KMS-11 (cell line): ENCODE measurements around the gene PATJ.
"Not testable (repeated sequence)": the region's sequence is repeated elsewhere in the genome, so short reads cannot be mapped to it uniquely, and the experiment has no call there.

Source experiments
- H2AFZ ChIP-seq: fragments of 200-600 bp; sonication (generic); 2 replicates; pipeline ENCODE4 v1.6.1; 2016; ENCODE audit warnings: antibody characterized with exemption, mixed run types, low read depth
- H3K27ac ChIP-seq: fragments of 200-600 bp; sonication (generic); 2 replicates; pipeline ENCODE4 v1.6.1; 2016; ENCODE audit warnings: mild to moderate bottlenecking, mixed run types
- H3K27me3 ChIP-seq: fragments of 200-600 bp; sonication (generic); 2 replicates; pipeline ENCODE4 v1.6.1; 2017; ENCODE audit warnings: mild to moderate bottlenecking, low read depth, mixed run types, moderate library complexity; ENCODE audit not compliant: insufficient read depth
- H3K36me3 ChIP-seq: fragments of 200-600 bp; sonication (generic); 2 replicates; pipeline ENCODE4 v1.6.1; 2017; ENCODE audit warnings: mild to moderate bottlenecking, mixed run types; ENCODE audit not compliant: insufficient read depth
- H3K4me1 ChIP-seq: fragments of 200-600 bp; sonication (generic); 2 replicates; pipeline ENCODE4 v1.6.1; 2016; ENCODE audit warnings: mild to moderate bottlenecking, low read depth, mixed run types; ENCODE audit not compliant: poor library complexity, severe bottlenecking
- H3K4me2 ChIP-seq: fragments of 200-600 bp; sonication (generic); 2 replicates; pipeline ENCODE4 v1.7.0; 2016; ENCODE audit warnings: mild to moderate bottlenecking, mixed run types
- H3K4me3 ChIP-seq: fragments of 200-600 bp; sonication (generic); IDR thresholded peaks from 2 replicates; pipeline ENCODE4 v1.6.1; 2017; ENCODE audit warnings: low read depth, low read length, mixed read lengths; ENCODE audit not compliant: insufficient read depth
- H3K79me2 ChIP-seq: fragments of 200-600 bp; sonication (generic); 2 replicates; pipeline ENCODE4 v1.6.1; 2016; ENCODE audit warnings: low read depth, mixed run types; ENCODE audit not compliant: insufficient read depth
- H3K9ac ChIP-seq: fragments of 200-600 bp; sonication (generic); 2 replicates; pipeline ENCODE4 v1.6.1; 2016; ENCODE audit warnings: mild to moderate bottlenecking, mixed run types
- H4K20me1 ChIP-seq: fragments of 200-600 bp; sonication (generic); 2 replicates; pipeline ENCODE4 v1.6.1; 2016; ENCODE audit warnings: mild to moderate bottlenecking, mixed run types; ENCODE audit not compliant: insufficient read depth
- CTCF ChIP-seq: fragments of 200-600 bp; sonication (generic); conservative IDR thresholded peaks from 2 replicates; pipeline ENCODE4 v1.6.1; 2017; ENCODE audit warnings: low read depth, mild to moderate bottlenecking, antibody characterized with exemption, low read length, moderate library complexity, mixed read lengths

PATJ gene

DNA sequence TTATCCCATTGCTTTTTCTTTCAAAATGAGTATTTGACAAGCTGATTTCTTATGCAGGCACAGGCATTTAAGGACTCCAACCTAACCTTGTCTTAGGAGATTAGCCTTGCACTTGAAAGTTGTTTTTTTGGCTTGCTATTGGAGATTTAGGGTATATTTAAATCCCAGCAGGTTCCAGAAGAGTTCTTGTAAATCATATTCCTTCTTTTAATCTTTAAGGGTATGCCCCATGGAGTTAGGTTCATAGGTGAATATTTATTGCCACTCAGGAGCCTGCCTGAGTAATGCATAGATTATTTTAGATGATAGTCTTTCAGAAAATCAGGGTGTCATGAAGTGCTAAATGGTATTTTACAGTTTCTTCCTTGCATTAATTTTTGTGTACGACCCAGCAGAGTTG is 146.5 kb downstream of the PATJ start:
- Histone ChIP-seq H4K20me1 (no peaks in the 10 kb centered on the region), H2AFZ (no peak overlapping the region), H3K27me3 (no peaks in the 10 kb centered on the region), H3K9ac (no peak overlapping the region), H3K4me2 (no peak overlapping the region), H3K36me3 (no peaks in the 10 kb centered on the region), H3K4me3 (no peak overlapping the region), H3K27ac (no peak overlapping the region), H3K4me1 (no peaks in the 10 kb centered on the region), H3K79me2 (no peaks in the 10 kb centered on the region)
- TF ChIP-seq CTCF = no peak

DNA sequence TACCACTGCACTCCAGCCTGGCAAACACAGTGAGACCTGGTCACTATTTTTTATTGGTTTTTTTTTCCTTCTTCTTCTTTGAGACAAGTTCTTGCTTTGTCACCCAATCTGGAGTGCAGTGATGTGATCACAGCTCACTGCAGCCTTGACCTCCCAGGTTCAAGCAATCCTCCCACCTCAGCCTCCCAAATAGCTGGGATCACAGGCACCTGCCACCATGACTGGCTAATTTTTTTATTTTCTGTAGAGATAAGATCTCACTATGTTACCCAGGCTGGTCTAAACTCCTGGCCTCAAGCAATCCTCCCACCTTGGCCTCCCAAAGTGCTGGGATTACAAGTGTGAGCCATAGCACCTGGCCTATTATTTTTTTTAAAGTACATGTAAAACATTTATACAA is 148.2 kb downstream of the PATJ start:
- H3K4me2 ChIP-seq, H2AFZ ChIP-seq, H3K9ac ChIP-seq, H3K4me1 ChIP-seq, H3K4me3 ChIP-seq, H3K36me3 ChIP-seq, H4K20me1 ChIP-seq, H3K27ac ChIP-seq, H3K79me2 ChIP-seq, H3K27me3 ChIP-seq: not testable (repeated sequence)

DNA sequence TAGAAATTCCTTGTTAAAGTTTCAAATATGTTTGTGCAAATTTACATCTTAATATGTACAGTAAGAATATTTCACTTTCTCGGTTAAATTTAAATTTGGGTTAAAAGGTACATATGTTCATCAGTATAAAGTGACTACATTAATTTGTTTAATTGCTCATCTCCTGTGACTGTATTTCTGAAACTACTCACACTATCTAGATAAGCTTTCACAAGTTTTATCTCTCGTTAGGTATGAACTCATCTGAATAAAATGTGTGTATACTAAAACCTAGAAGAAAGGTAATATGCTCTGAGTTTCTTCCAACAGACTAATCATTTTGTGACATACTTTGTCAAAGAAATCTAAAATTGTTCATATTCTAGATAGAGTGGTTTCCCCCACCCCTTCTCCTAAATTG is 150.7 kb downstream of the PATJ start:
- H3K27ac ChIP-seq = no peak overlapping the region
- no peaks in the 10 kb centered on the region for H3K36me3 ChIP-seq
- H3K4me2 ChIP-seq = no peak overlapping the region
- H3K9ac ChIP-seq = no peak overlapping the region
- no peaks in the 10 kb centered on the region for H3K4me1 ChIP-seq
- H4K20me1 ChIP-seq = no peaks in the 10 kb centered on the region
- H3K4me3 ChIP-seq = no peak overlapping the region
- H2AFZ ChIP-seq = no peak overlapping the region
- no peaks in the 10 kb centered on the region for H3K79me2 ChIP-seq
- no peaks in the 10 kb centered on the region for H3K27me3 ChIP-seq
- TF ChIP-seq CTCF = no peak

DNA sequence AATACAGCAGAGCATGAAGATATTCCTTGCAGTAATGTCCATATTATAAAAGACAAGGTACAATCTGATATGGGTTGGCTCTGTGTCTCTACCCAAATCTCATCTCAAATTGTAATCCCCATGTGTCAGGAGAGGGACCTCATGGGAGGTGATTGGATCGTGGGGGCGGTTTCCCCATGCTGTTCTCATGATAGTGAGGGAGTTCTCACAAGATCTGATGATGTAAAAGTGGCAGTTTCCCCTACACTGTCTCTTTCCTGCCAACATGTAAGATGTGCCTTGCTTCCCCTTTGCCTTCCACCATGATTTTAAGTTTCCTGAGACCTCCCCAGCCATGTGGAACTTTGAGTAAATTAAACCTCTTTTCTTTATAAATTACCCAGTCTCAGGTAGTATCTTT is 152.0 kb downstream of the PATJ start:
- not testable (repeated sequence) for H4K20me1 ChIP-seq, H3K9ac ChIP-seq, H3K4me1 ChIP-seq

GRCh38 chr1:61895175-61895574 is 152.9 kb downstream of the PATJ start:
- no peaks in the 10 kb centered on the region for H3K27me3 ChIP-seq
- no peaks in the 10 kb centered on the region for H3K36me3 ChIP-seq
- no peak overlapping the region for H3K9ac ChIP-seq
- H3K4me2 ChIP-seq = no peak overlapping the region
- no peak overlapping the region for H2AFZ ChIP-seq
- H3K4me1 ChIP-seq = no peaks in the 10 kb centered on the region
- H3K79me2 ChIP-seq = no peaks in the 10 kb centered on the region
- TF ChIP-seq CTCF = no peak
- no peaks in the 10 kb centered on the region for H4K20me1 ChIP-seq
- H3K4me3 ChIP-seq = no peak overlapping the region
- no peak overlapping the region for H3K27ac ChIP-seq

More for the DNA sequence above, 152.0 kb downstream of the PATJ start:
- H3K27me3 ChIP-seq, H3K79me2 ChIP-seq, H2AFZ ChIP-seq, H3K4me2 ChIP-seq, H3K4me3 ChIP-seq, H3K27ac ChIP-seq, H3K36me3 ChIP-seq: not testable (repeated sequence)

GRCh38 chr1:61898658-61899057 is 156.4 kb downstream of the PATJ start:
- Histone ChIP-seq H3K36me3 (no peaks in the 10 kb centered on the region), H3K79me2 (no peaks in the 10 kb centered on the region), H3K4me3 (no peak overlapping the region), H4K20me1 (no peaks in the 10 kb centered on the region), H3K9ac (no peak overlapping the region), H3K27me3 (no peaks in the 10 kb centered on the region), H3K4me2 (no peak overlapping the region), H3K27ac (no peak overlapping the region), H2AFZ (no peak overlapping the region), H3K4me1 (no peaks in the 10 kb centered on the region)
- no peak for TF ChIP-seq CTCF
